ENCODE data around the gene NENF.
A peak's percentile ranks its signal among the peaks of the same experiment; 100 is the strongest.

Gene NENF

GRCh38 chr1:212433577-212434462 is 1.1 kb downstream of the NENF start:
- Histone ChIP-seq H3K36me3 (ENCODE audit: control insufficient read depth, insufficient read depth, low read length) (no peaks in the 10 kb centered on the region), H3K4me1 (ENCODE audit: control insufficient read depth, insufficient read depth, low read length) (peaks cover 7% of the 10 kb centered on the region), H3K9ac (ENCODE audit: low read depth, low read length) (no peak overlapping the region), H3K4me3 (ENCODE audit: low read depth, low read length) (peak overlapping the region; percentile 73), H3K9me3 (ENCODE audit: control insufficient read depth, insufficient read depth, low read length) (no peaks in the 10 kb centered on the region), H3K27me3 (ENCODE audit: control insufficient read depth, insufficient read depth, low read length) (peaks cover 32% of the 10 kb centered on the region)

- Histone ChIP-seq H3K9me3 (ENCODE audit: control insufficient read depth, insufficient read depth, low read length) (no peaks in the 10 kb centered on the region), H3K27me3 (ENCODE audit: control insufficient read depth, insufficient read depth, low read length) (peaks cover 25% of the 10 kb centered on the region), H3K9ac (ENCODE audit: low read depth, low read length) (no peak overlapping the region), H3K36me3 (ENCODE audit: control insufficient read depth, insufficient read depth, low read length) (no peaks in the 10 kb centered on the region), H3K4me1 (ENCODE audit: control insufficient read depth, insufficient read depth, low read length) (peaks cover 7% of the 10 kb centered on the region), H3K4me3 (ENCODE audit: low read depth, low read length) (no peak overlapping the region)
These were observed 2.3 kb downstream of the NENF start for GRCh38 chr1:212434992-212435391.

- H3K27me3 ChIP-seq (ENCODE audit: control insufficient read depth, insufficient read depth, low read length) = peaks cover 14% of the 10 kb centered on the region
- H3K4me3 ChIP-seq (ENCODE audit: low read depth, low read length) = no peak overlapping the region
- no peaks in the 10 kb centered on the region for H3K36me3 ChIP-seq (ENCODE audit: control insufficient read depth, insufficient read depth, low read length)
- peaks cover 1% of the 10 kb centered on the region for H3K4me1 ChIP-seq (ENCODE audit: control insufficient read depth, insufficient read depth, low read length)
- no peaks in the 10 kb centered on the region for H3K9me3 ChIP-seq (ENCODE audit: control insufficient read depth, insufficient read depth, low read length)
- H3K9ac ChIP-seq (ENCODE audit: low read depth, low read length) = no peak overlapping the region
These were observed 4.6 kb downstream of the NENF start for GRCh38 chr1:212437179-212437798.

GRCh38 chr1:212438831-212439237 is 6.1 kb downstream of the NENF start:
- no peaks in the 10 kb centered on the region for H3K36me3 ChIP-seq (ENCODE audit: control insufficient read depth, insufficient read depth, low read length)
- no peaks in the 10 kb centered on the region for H3K4me1 ChIP-seq (ENCODE audit: control insufficient read depth, insufficient read depth, low read length)
- no peaks in the 10 kb centered on the region for H3K9me3 ChIP-seq (ENCODE audit: control insufficient read depth, insufficient read depth, low read length)
- H3K4me3 ChIP-seq (ENCODE audit: low read depth, low read length) = no peak overlapping the region
- H3K27me3 ChIP-seq (ENCODE audit: control insufficient read depth, insufficient read depth, low read length) = peaks cover 11% of the 10 kb centered on the region
- H3K9ac ChIP-seq (ENCODE audit: low read depth, low read length) = no peak overlapping the region

GRCh38 chr1:212440419-212440818 is 7.7 kb downstream of the NENF start:
- no peak overlapping the region for H3K4me3 ChIP-seq (ENCODE audit: low read depth, low read length)
- H3K9me3 ChIP-seq (ENCODE audit: control insufficient read depth, insufficient read depth, low read length) = no peaks in the 10 kb centered on the region
- no peaks in the 10 kb centered on the region for H3K36me3 ChIP-seq (ENCODE audit: control insufficient read depth, insufficient read depth, low read length)
- H3K27me3 ChIP-seq (ENCODE audit: control insufficient read depth, insufficient read depth, low read length) = no peaks in the 10 kb centered on the region
- H3K4me1 ChIP-seq (ENCODE audit: control insufficient read depth, insufficient read depth, low read length) = no peaks in the 10 kb centered on the region
- H3K9ac ChIP-seq (ENCODE audit: low read depth, low read length) = no peak overlapping the region

GRCh38 chr1:212442408-212442807 is 9.7 kb downstream of the NENF start:
- Histone ChIP-seq H3K4me1 (ENCODE audit: control insufficient read depth, insufficient read depth, low read length) (no peaks in the 10 kb centered on the region), H3K4me3 (ENCODE audit: low read depth, low read length) (no peak overlapping the region), H3K9me3 (ENCODE audit: control insufficient read depth, insufficient read depth, low read length) (no peaks in the 10 kb centered on the region), H3K9ac (ENCODE audit: low read depth, low read length) (no peak overlapping the region), H3K27me3 (ENCODE audit: control insufficient read depth, insufficient read depth, low read length) (no peaks in the 10 kb centered on the region), H3K36me3 (ENCODE audit: control insufficient read depth, insufficient read depth, low read length) (peaks cover 2% of the 10 kb centered on the region)

GRCh38 chr1:212446333-212446732 is 13.6 kb downstream of the NENF start:
- H3K4me3 ChIP-seq (ENCODE audit: low read depth, low read length) = no peak overlapping the region
- H3K9me3 ChIP-seq (ENCODE audit: control insufficient read depth, insufficient read depth, low read length) = no peaks in the 10 kb centered on the region
- no peak overlapping the region for H3K9ac ChIP-seq (ENCODE audit: low read depth, low read length)
- peaks cover 2% of the 10 kb centered on the region for H3K36me3 ChIP-seq (ENCODE audit: control insufficient read depth, insufficient read depth, low read length)
- no peaks in the 10 kb centered on the region for H3K27me3 ChIP-seq (ENCODE audit: control insufficient read depth, insufficient read depth, low read length)
- no peaks in the 10 kb centered on the region for H3K4me1 ChIP-seq (ENCODE audit: control insufficient read depth, insufficient read depth, low read length)

GRCh38 chr1:212447478-212447877 is 14.8 kb downstream of the NENF start:
- no peak overlapping the region for H3K4me3 ChIP-seq (ENCODE audit: low read depth, low read length)
- no peaks in the 10 kb centered on the region for H3K27me3 ChIP-seq (ENCODE audit: control insufficient read depth, insufficient read depth, low read length)
- no peaks in the 10 kb centered on the region for H3K4me1 ChIP-seq (ENCODE audit: control insufficient read depth, insufficient read depth, low read length)
- peaks cover 2% of the 10 kb centered on the region for H3K36me3 ChIP-seq (ENCODE audit: control insufficient read depth, insufficient read depth, low read length)
- H3K9me3 ChIP-seq (ENCODE audit: control insufficient read depth, insufficient read depth, low read length) = no peaks in the 10 kb centered on the region
- no peak overlapping the region for H3K9ac ChIP-seq (ENCODE audit: low read depth, low read length)

- Histone ChIP-seq H3K4me3 (ENCODE audit: low read depth, low read length) (no peak overlapping the region), H3K36me3 (ENCODE audit: control insufficient read depth, insufficient read depth, low read length) (peaks cover 2% of the 10 kb centered on the region), H3K9ac (ENCODE audit: low read depth, low read length) (no peak overlapping the region), H3K27me3 (ENCODE audit: control insufficient read depth, insufficient read depth, low read length) (no peaks in the 10 kb centered on the region), H3K4me1 (ENCODE audit: control insufficient read depth, insufficient read depth, low read length) (no peaks in the 10 kb centered on the region), H3K9me3 (ENCODE audit: control insufficient read depth, insufficient read depth, low read length) (no peaks in the 10 kb centered on the region)
These were observed 17.7 kb downstream of the NENF start for GRCh38 chr1:212450331-212450881.

- Histone ChIP-seq H3K4me3 (ENCODE audit: low read depth, low read length) (no peak overlapping the region), H3K4me1 (ENCODE audit: control insufficient read depth, insufficient read depth, low read length) (no peaks in the 10 kb centered on the region), H3K9ac (ENCODE audit: low read depth, low read length) (no peak overlapping the region), H3K36me3 (ENCODE audit: control insufficient read depth, insufficient read depth, low read length) (no peaks in the 10 kb centered on the region), H3K9me3 (ENCODE audit: control insufficient read depth, insufficient read depth, low read length) (no peaks in the 10 kb centered on the region), H3K27me3 (ENCODE audit: control insufficient read depth, insufficient read depth, low read length) (no peaks in the 10 kb centered on the region)
These were observed 18.9 kb downstream of the NENF start for GRCh38 chr1:212451416-212452322.
